Astrocyte (in vitro differentiated cells and primary cell): ENCODE data around the gene PRKG1. TPM values are rescaled to one million over a fixed set of nuclear protein-coding genes. Genes with fewer than 3 reads are reported as not detected.

Experiments used
- DNase-seq: peaks from one replicate; pipeline ENCODE4 v3.0.0-alpha.2; 2010; ENCODE audit warnings: low read depth
- FAIRE-seq: peaks from 2 replicates; lab custom pipeline; 2011; peaks lifted over from hg19 to GRCh38; lab: Jason Lieb, UNC
- H2AFZ ChIP-seq: 2 replicates; pipeline ENCODE4 v1.6.0; 2012; ENCODE audit warnings: low read depth, low read length, inconsistent platforms
- H3K27ac ChIP-seq: 2 replicates; pipeline ENCODE4 v1.5.1; 2011; ENCODE audit warnings: low read depth, low read length, inconsistent platforms
- H3K27me3 ChIP-seq: 2 replicates; pipeline ENCODE4 v1.6.0; 2011; ENCODE audit warnings: low read length, inconsistent platforms; ENCODE audit not compliant: insufficient read depth
- H3K36me3 ChIP-seq: 2 replicates; pipeline ENCODE4 v1.5.1; 2011; ENCODE audit warnings: low read length, inconsistent platforms; ENCODE audit not compliant: insufficient read depth
- H3K4me1 ChIP-seq: 2 replicates; pipeline ENCODE4 v1.5.1; 2011; ENCODE audit warnings: low read length, inconsistent platforms; ENCODE audit not compliant: insufficient read depth
- H3K4me2 ChIP-seq: 2 replicates; pipeline ENCODE4 v1.6.0; 2012; ENCODE audit warnings: low read length, inconsistent platforms
- H3K4me3 ChIP-seq: 2 replicates; pipeline ENCODE4 v1.5.1; 2011; ENCODE audit warnings: low read depth, mild to moderate bottlenecking, low read length, inconsistent platforms; ENCODE audit not compliant: insufficient read depth
- H3K79me2 ChIP-seq: 2 replicates; pipeline ENCODE4 v1.6.0; 2012; ENCODE audit warnings: mild to moderate bottlenecking, low read length, inconsistent platforms; ENCODE audit not compliant: insufficient read depth
- H3K9ac ChIP-seq: 2 replicates; pipeline ENCODE4 v1.6.0; 2012; ENCODE audit warnings: mild to moderate bottlenecking, low read length, inconsistent platforms
- H3K9me3 ChIP-seq: 2 replicates; pipeline ENCODE4 v1.5.1; 2012; ENCODE audit warnings: low read depth, mild to moderate bottlenecking, low read length, inconsistent platforms; ENCODE audit not compliant: insufficient read depth
- H4K20me1 ChIP-seq: 2 replicates; pipeline ENCODE4 v1.6.0; 2012; ENCODE audit warnings: low read length, inconsistent platforms; ENCODE audit not compliant: insufficient read depth
- H3K27ac Mint-ChIP-seq: one replicate; pipeline ENCODE4 v1.8.0; 2021; ENCODE audit warnings: mild to moderate bottlenecking, mixed read lengths; ENCODE audit not compliant: unreplicated experiment
- H3K27me3 Mint-ChIP-seq: one replicate; pipeline ENCODE4 v1.8.0; 2021; ENCODE audit warnings: low read depth, mixed read lengths; ENCODE audit not compliant: unreplicated experiment
- H3K36me3 Mint-ChIP-seq: one replicate; pipeline ENCODE4 v1.8.0; 2021; ENCODE audit warnings: low read depth, mixed read lengths; ENCODE audit not compliant: unreplicated experiment
- H3K4me1 Mint-ChIP-seq: one replicate; pipeline ENCODE4 v1.8.0; 2021; ENCODE audit warnings: low read depth, mixed read lengths; ENCODE audit not compliant: unreplicated experiment
- H3K4me3 Mint-ChIP-seq: one replicate; pipeline ENCODE4 v1.8.0; 2021; ENCODE audit warnings: mild to moderate bottlenecking, moderate library complexity, mixed read lengths; ENCODE audit not compliant: unreplicated experiment
- H3K9me3 Mint-ChIP-seq: one replicate; pipeline ENCODE4 v1.8.0; 2021; ENCODE audit warnings: mild to moderate bottlenecking, mixed read lengths; ENCODE audit not compliant: unreplicated experiment
- EZH2 ChIP-seq: IDR thresholded peaks from 2 replicates; pipeline ENCODE4 v1.6.1; 2012; ENCODE audit warnings: mild to moderate bottlenecking, low read length, inconsistent platforms; ENCODE audit not compliant: insufficient read depth
- total RNA-seq: library from RNA; stranded (reverse); gene quantifications from 2 replicates; pipeline ENCODE4 v1.2.1, GENCODE V29; 2021
- TF ChIP-seq, protein P1 (sequence below): IDR thresholded peaks from 2 replicates; pipeline ENCODE4 v1.5.1; 2011; ENCODE audit warnings: low read depth, mild to moderate bottlenecking, inconsistent platforms, low read length, moderate library complexity; ENCODE audit not compliant: insufficient read depth

PRKG1 gene
- total RNA-seq, 1 donor from 2014 or later = 3.1 TPM

DNA sequence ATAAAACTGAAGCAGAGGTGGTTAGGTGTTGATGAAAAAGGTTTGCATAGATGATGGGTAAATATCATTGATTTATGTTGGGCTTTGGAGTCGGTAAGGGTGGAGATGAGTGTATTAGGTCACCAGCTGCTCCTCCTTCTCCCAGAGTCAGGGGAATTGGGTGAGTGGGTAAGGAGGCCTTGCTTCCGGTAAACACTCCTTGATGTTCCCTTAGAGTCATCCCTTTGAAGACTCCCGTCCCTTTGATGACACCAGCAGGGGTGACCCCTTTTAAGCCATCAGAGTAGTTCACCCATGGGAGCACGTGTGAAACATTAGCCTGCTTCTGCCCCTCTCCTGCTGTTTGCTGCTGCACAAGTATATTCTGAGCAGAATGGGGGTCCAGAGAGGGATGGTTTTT is 1147.6 kb downstream of the PRKG1 start:
- Mint-ChIP-seq H3K4me3 (no peak overlapping the region), H3K9me3 (no peaks in the 10 kb centered on the region), H3K4me1 (no peaks in the 10 kb centered on the region), H3K27me3 (no peaks in the 10 kb centered on the region), H3K36me3 (no peaks in the 10 kb centered on the region), H3K27ac (no peak overlapping the region)
- FAIRE-seq (no peak), DNase-seq (no peak)
- H3K9me3 ChIP-seq = no peaks in the 10 kb centered on the region
- no peaks in the 10 kb centered on the region for H3K4me1 ChIP-seq
- H3K9ac ChIP-seq = no peak overlapping the region
- H3K27me3 ChIP-seq = no peaks in the 10 kb centered on the region
- TF ChIP-seq, protein P1, sequence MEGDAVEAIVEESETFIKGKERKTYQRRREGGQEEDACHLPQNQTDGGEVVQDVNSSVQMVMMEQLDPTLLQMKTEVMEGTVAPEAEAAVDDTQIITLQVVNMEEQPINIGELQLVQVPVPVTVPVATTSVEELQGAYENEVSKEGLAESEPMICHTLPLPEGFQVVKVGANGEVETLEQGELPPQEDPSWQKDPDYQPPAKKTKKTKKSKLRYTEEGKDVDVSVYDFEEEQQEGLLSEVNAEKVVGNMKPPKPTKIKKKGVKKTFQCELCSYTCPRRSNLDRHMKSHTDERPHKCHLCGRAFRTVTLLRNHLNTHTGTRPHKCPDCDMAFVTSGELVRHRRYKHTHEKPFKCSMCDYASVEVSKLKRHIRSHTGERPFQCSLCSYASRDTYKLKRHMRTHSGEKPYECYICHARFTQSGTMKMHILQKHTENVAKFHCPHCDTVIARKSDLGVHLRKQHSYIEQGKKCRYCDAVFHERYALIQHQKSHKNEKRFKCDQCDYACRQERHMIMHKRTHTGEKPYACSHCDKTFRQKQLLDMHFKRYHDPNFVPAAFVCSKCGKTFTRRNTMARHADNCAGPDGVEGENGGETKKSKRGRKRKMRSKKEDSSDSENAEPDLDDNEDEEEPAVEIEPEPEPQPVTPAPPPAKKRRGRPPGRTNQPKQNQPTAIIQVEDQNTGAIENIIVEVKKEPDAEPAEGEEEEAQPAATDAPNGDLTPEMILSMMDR = no peak
- no peak for TF ChIP-seq EZH2
- no peaks in the 10 kb centered on the region for H3K79me2 ChIP-seq
- no peak overlapping the region for H3K4me3 ChIP-seq
- no peak overlapping the region for H3K4me2 ChIP-seq
- H3K36me3 ChIP-seq = no peaks in the 10 kb centered on the region
- H2AFZ ChIP-seq = no peak overlapping the region
- H4K20me1 ChIP-seq = no peaks in the 10 kb centered on the region
- H3K27ac ChIP-seq = no peak overlapping the region

- no peak overlapping the region for H3K27ac ChIP-seq
- no peaks in the 10 kb centered on the region for H3K36me3 Mint-ChIP-seq
- no peak overlapping the region for H3K4me3 Mint-ChIP-seq
- no peak overlapping the region for H3K4me3 ChIP-seq
- H3K27me3 ChIP-seq = no peaks in the 10 kb centered on the region
- no peaks in the 10 kb centered on the region for H3K9me3 Mint-ChIP-seq
- peaks cover 3% of the 10 kb centered on the region for H3K4me1 Mint-ChIP-seq
- H3K4me2 ChIP-seq = no peak overlapping the region
- no peaks in the 10 kb centered on the region for H3K27me3 Mint-ChIP-seq
- no peak overlapping the region for H2AFZ ChIP-seq
- H4K20me1 ChIP-seq = no peaks in the 10 kb centered on the region
- H3K4me1 ChIP-seq = no peaks in the 10 kb centered on the region
- TF ChIP-seq, protein P1 = no peak
- no peak for TF ChIP-seq EZH2
- H3K9me3 ChIP-seq = no peaks in the 10 kb centered on the region
- H3K27ac Mint-ChIP-seq = no peak overlapping the region
- DNase-seq = peak; percentile 46
- peak; percentile 66 for FAIRE-seq
- H3K36me3 ChIP-seq = no peaks in the 10 kb centered on the region
- no peaks in the 10 kb centered on the region for H3K79me2 ChIP-seq
- H3K9ac ChIP-seq = no peak overlapping the region
These were observed 1152.0 kb downstream of the PRKG1 start for GRCh38 chr10:52226197-52226847.

- Histone ChIP-seq H3K27ac (no peak overlapping the region), H4K20me1 (no peaks in the 10 kb centered on the region), H3K27me3 (no peaks in the 10 kb centered on the region), H3K9ac (no peak overlapping the region), H3K4me2 (no peak overlapping the region), H3K79me2 (no peaks in the 10 kb centered on the region), H3K4me1 (peaks cover 4% of the 10 kb centered on the region), H2AFZ (no peak overlapping the region), H3K36me3 (no peaks in the 10 kb centered on the region), H3K9me3 (no peaks in the 10 kb centered on the region), H3K4me3 (no peak overlapping the region)
- Mint-ChIP-seq H3K4me1 (peaks cover 6% of the 10 kb centered on the region), H3K27ac (no peak overlapping the region), H3K9me3 (no peaks in the 10 kb centered on the region), H3K27me3 (no peaks in the 10 kb centered on the region), H3K4me3 (no peak overlapping the region), H3K36me3 (no peaks in the 10 kb centered on the region)
- no peak for FAIRE-seq
- no peak for TF ChIP-seq EZH2
- TF ChIP-seq, protein P1 = no peak
- no peak for DNase-seq
These were observed 1154.3 kb downstream of the PRKG1 start for GRCh38 chr10:52228556-52228955.
